ENCODE measurements around the gene PPP1R3C.

- TF ChIP-seq, protein P1, sequence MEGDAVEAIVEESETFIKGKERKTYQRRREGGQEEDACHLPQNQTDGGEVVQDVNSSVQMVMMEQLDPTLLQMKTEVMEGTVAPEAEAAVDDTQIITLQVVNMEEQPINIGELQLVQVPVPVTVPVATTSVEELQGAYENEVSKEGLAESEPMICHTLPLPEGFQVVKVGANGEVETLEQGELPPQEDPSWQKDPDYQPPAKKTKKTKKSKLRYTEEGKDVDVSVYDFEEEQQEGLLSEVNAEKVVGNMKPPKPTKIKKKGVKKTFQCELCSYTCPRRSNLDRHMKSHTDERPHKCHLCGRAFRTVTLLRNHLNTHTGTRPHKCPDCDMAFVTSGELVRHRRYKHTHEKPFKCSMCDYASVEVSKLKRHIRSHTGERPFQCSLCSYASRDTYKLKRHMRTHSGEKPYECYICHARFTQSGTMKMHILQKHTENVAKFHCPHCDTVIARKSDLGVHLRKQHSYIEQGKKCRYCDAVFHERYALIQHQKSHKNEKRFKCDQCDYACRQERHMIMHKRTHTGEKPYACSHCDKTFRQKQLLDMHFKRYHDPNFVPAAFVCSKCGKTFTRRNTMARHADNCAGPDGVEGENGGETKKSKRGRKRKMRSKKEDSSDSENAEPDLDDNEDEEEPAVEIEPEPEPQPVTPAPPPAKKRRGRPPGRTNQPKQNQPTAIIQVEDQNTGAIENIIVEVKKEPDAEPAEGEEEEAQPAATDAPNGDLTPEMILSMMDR (IDR thresholded peaks at IDR 0.05) = no peak
- TF ChIP-seq EZH2 (IDR thresholded peaks at IDR 0.05) (no peak), EZH2phosphoT487 (IDR thresholded peaks at IDR 0.05) (no peak)
Observed at GRCh38 chr10:91652364-91652763, 19.5 kb upstream of the PPP1R3C start.
